Cerebellar cortex (tissue), 1 donor: ENCODE results near the gene CEP76.

Experiments used
- DNase-seq: peaks from one replicate; pipeline ENCODE4 v3.0.0-alpha.2; 2015; ENCODE audit warnings: low spot score

CEP76 gene

GRCh38 chr18:12703664-12704063, 1.1 kb upstream of the CEP76 start:
- peak; percentile 19 for DNase-seq

- no peak for DNase-seq
Measured at GRCh38 chr18:12703096-12703567, 609 bp upstream of the CEP76 start.

- DNase-seq, result no peak
Measured at GRCh38 chr18:12701161-12701560, 1.4 kb downstream of the CEP76 start.

GRCh38 chr18:12699747-12700146, 2.8 kb downstream of the CEP76 start:
- no peak for DNase-seq

- no peak for DNase-seq
Measured at GRCh38 chr18:12694032-12694431, 8.5 kb downstream of the CEP76 start.

- DNase-seq, result no peak
Measured at GRCh38 chr18:12692206-12692605, 10.3 kb downstream of the CEP76 start.

- no peak for DNase-seq
Measured at GRCh38 chr18:12689256-12689850, 13.2 kb downstream of the CEP76 start.

DNA sequence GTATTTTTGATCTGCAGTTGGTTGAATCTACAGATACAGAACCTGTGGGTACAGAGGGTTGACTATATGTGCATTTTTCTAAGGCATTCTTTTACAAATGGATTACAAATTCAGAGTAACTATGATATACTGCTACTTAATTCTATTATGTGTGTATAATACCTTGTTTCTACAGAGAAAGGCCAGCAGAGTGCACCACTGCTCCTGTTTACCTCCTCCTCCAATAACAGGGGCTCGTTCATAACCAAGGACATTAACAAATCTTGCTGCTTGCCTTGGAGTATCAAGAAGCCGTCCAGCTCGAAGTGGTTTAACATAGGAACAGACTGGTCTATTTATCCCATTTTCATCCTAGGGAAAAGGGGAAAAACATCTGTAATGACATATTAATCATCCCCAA, 16.4 kb downstream of the CEP76 start:
- DNase-seq, result peak; percentile 8

DNA sequence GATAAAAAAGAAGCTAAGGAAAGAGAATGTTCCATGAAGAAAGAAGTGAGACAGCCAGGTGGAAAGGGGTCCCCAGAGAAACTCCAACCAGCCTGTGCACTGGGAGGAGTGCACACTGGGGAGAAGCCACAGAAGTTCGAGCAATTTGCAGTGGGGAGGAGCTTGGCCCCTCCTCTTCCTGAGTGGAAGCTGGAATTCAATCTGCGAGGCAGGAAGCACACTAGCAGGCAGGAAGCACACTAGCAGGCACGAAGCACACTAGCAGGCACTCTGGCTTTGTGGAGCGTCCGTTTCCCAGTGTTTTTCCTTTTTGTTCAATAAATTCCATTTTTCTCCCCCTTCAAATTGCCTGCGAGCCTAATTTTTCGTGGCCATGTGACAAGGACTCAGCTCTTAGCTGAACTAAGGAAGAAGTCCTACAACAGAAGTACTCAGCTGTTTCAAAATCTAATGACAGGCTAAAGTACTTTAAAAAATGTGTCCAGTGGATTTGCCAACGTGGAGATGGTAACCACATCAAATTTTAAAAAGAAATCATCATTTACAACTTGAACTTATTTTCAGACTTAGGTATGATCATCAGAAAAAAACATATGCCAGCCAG, 23.2 kb downstream of the CEP76 start:
- no peak for DNase-seq

DNA sequence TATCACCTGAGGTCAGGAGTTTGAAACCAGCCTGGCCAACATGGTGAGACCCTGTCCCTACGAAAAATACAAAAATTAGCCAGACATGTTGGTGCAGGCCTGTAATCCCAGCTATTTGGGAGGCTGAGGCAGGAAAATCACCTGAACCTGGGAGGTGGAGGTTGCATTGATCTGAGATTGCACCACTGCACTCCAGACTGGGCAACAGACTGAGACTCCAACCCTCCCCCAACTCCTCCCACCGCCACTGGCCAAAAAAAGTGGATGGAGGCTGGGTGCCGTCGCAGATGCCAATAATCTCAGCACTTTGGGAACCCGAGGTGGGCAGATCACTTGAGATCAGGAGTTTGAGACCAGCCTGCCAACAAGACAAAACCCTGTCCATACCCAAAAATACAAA, 34.5 kb downstream of the CEP76 start:
- no peak for DNase-seq

DNA sequence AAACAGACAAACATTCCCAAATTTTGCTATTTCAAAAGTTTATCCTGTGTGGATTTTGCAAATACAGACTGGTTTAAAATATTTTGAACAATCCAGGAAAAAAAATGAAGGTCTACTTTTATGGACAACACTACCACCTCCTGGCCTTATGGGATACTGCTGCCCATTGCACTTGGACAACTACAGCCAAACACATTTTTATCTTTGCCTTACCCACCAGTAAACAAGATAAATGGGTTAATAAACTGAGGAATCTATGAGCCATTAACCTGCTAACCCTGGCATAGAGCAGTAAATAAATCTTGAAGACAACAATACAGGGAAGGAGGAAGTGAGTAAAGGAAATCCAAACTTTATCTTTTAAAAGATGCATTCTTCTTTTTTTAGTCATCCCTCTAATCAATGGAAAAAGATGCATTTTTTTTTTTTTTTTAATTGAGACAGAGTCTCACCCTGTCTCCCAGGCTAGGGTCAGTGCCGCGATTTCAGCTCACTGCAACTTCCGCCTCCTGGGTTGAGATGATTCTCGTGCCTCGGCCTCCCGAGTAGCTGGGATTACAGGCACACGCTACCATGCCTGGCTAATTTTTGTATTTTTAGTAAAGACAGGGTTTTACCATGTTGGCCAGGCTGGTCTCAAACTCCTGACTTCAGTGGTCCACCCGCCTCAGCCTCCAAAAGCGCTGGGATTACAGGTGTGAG, 42.5 kb downstream of the CEP76 start:
- DNase-seq, result peak; percentile 77

GRCh38 chr18:12658426-12659138, 43.9 kb downstream of the CEP76 start:
- peak; percentile 59 for DNase-seq

DNA sequence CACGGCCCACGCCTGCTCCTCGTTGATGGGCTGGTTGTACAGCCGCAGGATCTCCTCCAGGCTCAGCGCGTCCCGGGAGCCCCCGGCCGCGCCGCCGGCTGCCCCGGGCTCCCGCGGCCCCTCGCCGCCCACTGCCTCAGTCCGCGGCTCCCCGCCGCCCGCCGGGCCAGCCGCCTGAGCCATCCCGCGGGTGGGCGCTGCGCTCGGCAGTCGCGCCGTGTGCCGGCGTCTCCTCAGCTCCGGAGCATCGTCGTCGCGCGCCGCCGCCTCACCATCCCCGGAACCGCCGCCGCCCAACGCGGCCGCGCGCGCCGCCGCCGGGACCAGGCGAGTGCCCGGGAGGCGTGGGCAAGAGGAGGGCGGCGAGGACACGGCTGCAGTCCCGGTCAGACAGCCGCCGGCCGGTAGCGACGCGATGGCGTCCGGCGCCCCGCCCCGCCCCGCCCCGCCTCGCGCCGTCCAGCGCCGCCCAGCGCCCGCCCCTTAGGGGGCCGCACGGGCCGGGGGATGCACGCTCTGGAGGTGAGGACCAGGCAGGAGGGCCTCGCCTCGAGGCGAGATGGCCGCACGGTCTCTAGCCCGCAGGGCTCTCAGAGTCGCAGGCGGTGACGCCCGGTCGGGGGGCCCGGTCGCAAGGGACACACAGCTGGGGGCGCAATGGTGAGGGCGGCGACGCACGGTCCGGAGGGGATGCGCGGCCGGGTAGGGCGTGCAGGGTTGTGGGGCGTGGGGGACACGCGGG, 44.7 kb downstream of the CEP76 start, which contains the start of gene SPIRE1:
Gene SPIRE1, minus strand, starts transcription at position 424 of the 742 bp plus-strand sequence. Its CDS starts 241 bp downstream, at position 183.
- peak; percentile 63 for DNase-seq

DNA sequence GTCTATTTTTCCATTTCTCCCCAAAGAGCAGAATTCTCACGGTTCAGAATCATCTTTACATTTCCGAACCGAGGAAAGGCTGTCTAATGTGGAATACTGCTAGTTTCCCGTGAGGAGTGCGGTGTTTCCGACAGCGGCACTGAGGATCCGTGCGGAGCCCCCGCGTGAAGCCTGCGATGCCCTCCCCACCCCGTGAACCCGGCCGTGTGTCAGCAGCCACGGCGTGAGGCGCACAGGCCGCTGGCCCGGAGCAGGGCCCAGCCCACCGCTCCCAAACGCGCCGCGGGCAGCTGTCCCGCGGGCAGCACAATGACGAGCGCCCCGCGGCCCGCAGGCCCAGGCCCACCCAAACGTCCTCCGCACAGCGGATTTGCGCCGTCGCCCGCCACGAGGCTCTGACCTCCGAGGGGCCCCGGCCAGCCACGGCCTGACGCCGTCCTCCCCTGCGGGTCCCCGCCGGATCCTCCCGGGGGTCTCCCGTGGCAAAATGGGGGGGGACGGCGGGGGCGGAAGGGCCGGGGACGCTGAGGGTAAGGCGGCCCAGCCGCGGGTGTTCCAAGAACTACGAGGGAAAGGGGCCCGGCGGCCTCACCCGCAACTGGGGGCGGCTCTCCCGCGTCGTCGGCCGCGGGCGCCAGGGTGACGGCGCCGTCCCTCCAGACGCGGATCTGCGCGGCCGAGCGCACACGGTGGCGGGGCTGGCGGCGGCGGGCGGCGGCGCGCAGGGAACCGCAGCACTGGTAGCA, 45.4 kb downstream of the CEP76 start:
- DNase-seq, result peak; percentile 44

- DNase-seq, result no peak
Measured at GRCh38 chr18:12656605-12656937, 46.0 kb downstream of the CEP76 start.

GRCh38 chr18:12654971-12655370, 47.6 kb downstream of the CEP76 start:
- DNase-seq, result no peak

DNA sequence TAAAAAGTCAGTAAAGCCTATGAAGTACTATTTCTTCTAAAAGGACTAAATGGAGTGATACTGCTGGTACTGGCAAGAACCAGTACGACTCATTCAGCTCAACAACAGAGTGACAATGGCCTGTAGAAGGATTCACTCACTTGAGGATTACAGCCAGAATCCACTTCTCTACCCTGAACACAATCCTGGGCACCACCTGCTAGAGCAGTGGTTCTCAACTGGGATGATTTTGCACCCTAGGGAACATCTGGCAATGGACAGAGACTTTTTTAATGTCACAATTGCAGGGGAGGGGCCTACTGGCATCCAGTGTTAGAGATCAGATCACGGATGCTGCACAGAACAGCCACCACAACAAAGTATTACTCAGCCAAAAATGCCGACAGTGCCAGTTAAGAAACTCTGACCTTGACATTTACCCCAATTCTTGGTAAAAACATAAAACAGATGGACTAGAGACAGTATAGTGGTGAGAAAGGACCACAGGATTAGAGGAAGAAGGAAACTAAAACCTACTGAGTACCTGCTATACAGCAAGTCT, 49.6 kb downstream of the CEP76 start:
- DNase-seq, result no peak

DNA sequence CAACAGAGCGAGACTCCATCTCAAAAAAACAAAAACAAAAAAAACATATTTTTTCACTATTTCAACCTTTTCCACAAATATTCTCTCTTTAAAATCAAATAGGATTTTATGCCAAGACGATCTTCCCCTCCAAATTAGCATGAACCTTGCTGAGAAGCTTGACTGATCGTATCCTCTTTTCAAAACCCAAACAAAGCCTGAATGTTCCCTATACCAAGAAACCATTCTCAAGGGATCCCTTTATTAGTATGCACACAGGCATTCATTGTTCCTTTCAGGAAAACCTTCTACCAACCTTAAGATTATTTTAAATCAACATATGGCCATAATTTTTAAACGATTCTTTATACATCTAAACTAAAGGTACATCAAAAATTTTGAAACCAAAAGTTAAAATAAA, 50.9 kb downstream of the CEP76 start:
- no peak for DNase-seq

GRCh38 chr18:12647773-12648172, 54.8 kb downstream of the CEP76 start:
- DNase-seq, result no peak

DNA sequence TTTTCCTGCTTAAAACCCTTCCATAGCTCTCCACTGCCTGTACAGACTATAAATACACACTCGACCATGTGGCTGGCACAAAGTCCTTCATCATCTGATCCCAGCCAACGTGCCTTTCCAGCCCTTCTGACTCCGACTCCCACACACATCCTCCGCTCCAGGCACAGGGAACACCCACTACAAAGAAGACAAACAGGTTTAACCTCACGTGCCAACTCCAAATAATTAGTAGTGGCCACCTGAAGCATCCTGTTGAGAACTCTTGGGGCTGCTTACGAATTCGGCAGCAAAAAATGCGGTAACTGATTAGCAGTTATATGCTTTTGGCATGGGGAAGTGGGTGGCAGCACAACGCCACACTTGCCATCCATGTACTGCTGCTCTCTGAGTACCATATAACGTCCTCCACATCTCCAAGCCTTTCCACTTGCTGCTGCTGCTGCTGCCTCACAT, 56.7 kb downstream of the CEP76 start:
- DNase-seq, result peak; percentile 88

DNA sequence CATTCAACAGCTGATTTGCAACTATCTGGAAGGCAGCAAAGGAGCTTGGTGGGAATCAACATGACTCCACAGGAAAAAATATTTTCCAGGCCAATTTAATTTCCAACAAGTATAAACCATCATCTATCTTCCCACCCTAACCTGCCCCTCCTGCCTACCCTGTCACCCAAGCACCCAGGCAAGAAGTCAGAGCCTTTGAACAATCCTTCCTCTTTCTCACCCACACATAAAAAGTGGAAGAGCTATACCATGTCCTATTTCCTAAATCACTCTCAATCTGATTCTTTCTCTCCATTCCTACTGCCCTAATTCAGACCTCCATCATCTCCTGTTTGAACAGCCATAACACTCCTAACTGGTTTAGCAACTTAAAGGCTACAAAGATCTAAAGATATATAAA, 57.3 kb downstream of the CEP76 start:
- DNase-seq, result no peak
